IMR-90 (cell line): ENCODE data around the gene C10orf71. TPM values are rescaled to one million over a fixed set of nuclear protein-coding genes. Genes with fewer than 3 reads are reported as not detected.

Experiments
- ATAC-seq: fragments of 200-7000 bp; cut with Tn5 transposase; 2 replicates; pipeline ENCODE4 v1.9.1; 2020; ENCODE audit warnings: low read depth, mild to moderate bottlenecking, moderate library complexity
- BruUV-seq: library from RNA; stranded (reverse); fragments of 400-500 nt; replicated peaks from 2 replicates; lab custom pipeline; 2021; lab: Mats Ljungman, UMichigan
- CTCF ChIA-PET: fragments of 300-600 bp; formaldehyde crosslinking; extraction: SDS; loops from one replicate; lab custom pipeline; 2021; ENCODE audit warnings: antibody characterized with exemption; lab: Yijun Ruan, JAX
- POLR2A ChIA-PET: fragments of 300-600 bp; sonication (Branson Sonifier 250); formaldehyde crosslinking; loops from one replicate; lab custom pipeline; 2022; ENCODE audit warnings: antibody characterized with exemption; ENCODE audit not compliant: unreplicated experiment; lab: Charles Lee
- DNase-seq: peaks from one replicate; pipeline ENCODE4 v3.0.0; 2013
- H2AFZ ChIP-seq: replicated peaks from 2 replicates; pipeline ENCODE3; 2013; ENCODE audit warnings: low read length, mild to moderate bottlenecking; ENCODE audit not compliant: poor library complexity
- H2AK5ac ChIP-seq: 2 replicates; pipeline ENCODE4 v1.6.1; 2013; ENCODE audit warnings: low read depth, low read length, inconsistent platforms
- H2AK9ac ChIP-seq: replicated peaks from 2 replicates; pipeline ENCODE3; 2013; ENCODE audit warnings: mild to moderate bottlenecking, low read depth, low read length, moderate library complexity; ENCODE audit not compliant: poor library complexity
- H2BK120ac ChIP-seq: 2 replicates; pipeline ENCODE4 v1.6.1; 2013; ENCODE audit warnings: low read depth, low read length, inconsistent platforms
- H2BK15ac ChIP-seq: 3 replicates; pipeline ENCODE4 v1.6.1; 2013; ENCODE audit warnings: low read depth, low read length, inconsistent platforms
- H2BK20ac ChIP-seq: 2 replicates; pipeline ENCODE4 v1.6.1; 2013; ENCODE audit warnings: low read depth, mild to moderate bottlenecking, inconsistent platforms, low read length, moderate library complexity
- H2BK5ac ChIP-seq: 2 replicates; pipeline ENCODE4 v1.6.1; 2013; ENCODE audit warnings: mild to moderate bottlenecking, low read depth, low read length, inconsistent platforms; ENCODE audit not compliant: poor library complexity, severe bottlenecking
- H3K14ac ChIP-seq: replicated peaks from 2 replicates; pipeline ENCODE4 v1.6.1; 2013; ENCODE audit warnings: low read depth, low read length, inconsistent platforms
- H3K18ac ChIP-seq: 2 replicates; pipeline ENCODE4 v1.6.1; 2013; ENCODE audit warnings: low read depth, low read length, control low read depth
- H3K23ac ChIP-seq: 2 replicates; pipeline ENCODE4 v1.6.1; 2013; ENCODE audit warnings: low read depth, low read length, inconsistent platforms
- H3K27ac ChIP-seq: 2 replicates; pipeline ENCODE4 v1.5.1; 2013; ENCODE audit warnings: mild to moderate bottlenecking, control low read depth, low read length; ENCODE audit not compliant: insufficient read depth
- H3K27me3 ChIP-seq: 2 replicates; pipeline ENCODE4 v1.6.1; 2013; ENCODE audit warnings: low read length; ENCODE audit not compliant: control insufficient read depth, insufficient read depth
- H3K36me3 ChIP-seq: 2 replicates; pipeline ENCODE4 v1.6.1; 2013; ENCODE audit warnings: low read length, mixed read lengths; ENCODE audit not compliant: control insufficient read depth, insufficient read depth
- H3K4ac ChIP-seq: 2 replicates; pipeline ENCODE4 v1.6.1; 2013; ENCODE audit warnings: low read depth, low read length, inconsistent platforms
- H3K4me1 ChIP-seq: 2 replicates; pipeline ENCODE4 v1.6.1; 2013; ENCODE audit warnings: low read length, mixed read lengths; ENCODE audit not compliant: control insufficient read depth, insufficient read depth
- H3K4me2 ChIP-seq: 2 replicates; pipeline ENCODE4 v1.6.1; 2013; ENCODE audit warnings: low read depth, mild to moderate bottlenecking, control low read depth, low read length, moderate library complexity
- H3K4me3 ChIP-seq: 2 replicates; pipeline ENCODE4 v1.5.1; 2013; ENCODE audit warnings: low read depth, mild to moderate bottlenecking, control low read depth, low read length, moderate library complexity; ENCODE audit not compliant: insufficient read depth
- H3K56ac ChIP-seq: 2 replicates; pipeline ENCODE4 v1.6.1; 2013; ENCODE audit warnings: low read length, inconsistent platforms; ENCODE audit not compliant: insufficient read depth; ENCODE audit errors: extremely low read depth
- H3K79me1 ChIP-seq, 2 experiments: 2 replicates each; pipeline ENCODE4 v1.6.1; 2013; ENCODE audit warnings: low read length in 2 of 2, inconsistent platforms in 1 of 2, low read depth in 1 of 2
- H3K9ac ChIP-seq: 2 replicates; pipeline ENCODE4 v1.6.1; 2013; ENCODE audit warnings: low read depth, low read length, control low read depth
- H3K9me1 ChIP-seq: 2 replicates; pipeline ENCODE4 v1.6.1; 2013; ENCODE audit warnings: low read length, inconsistent platforms; ENCODE audit not compliant: insufficient read depth
- H3K9me3 ChIP-seq: 2 replicates; pipeline ENCODE4 v1.6.1; 2013; ENCODE audit warnings: low read length; ENCODE audit not compliant: control insufficient read depth, insufficient read depth
- H4K20me1 ChIP-seq: 2 replicates; pipeline ENCODE4 v1.6.1; 2013; ENCODE audit warnings: low read length, inconsistent platforms; ENCODE audit not compliant: insufficient read depth
- H4K5ac ChIP-seq: 2 replicates; pipeline ENCODE4 v1.6.1; 2013; ENCODE audit warnings: mild to moderate bottlenecking, low read depth, low read length, control low read depth
- H4K8ac ChIP-seq, 2 experiments: 2 replicates each; pipeline ENCODE4 v1.6.1; 2013; ENCODE audit warnings: low read depth in 2 of 2, low read length in 2 of 2, control low read depth in 1 of 2, inconsistent platforms in 1 of 2
- H4K91ac ChIP-seq: 2 replicates; pipeline ENCODE4 v1.6.1; 2013; ENCODE audit warnings: low read depth, low read length, inconsistent platforms; ENCODE audit not compliant: insufficient read depth
- BHLHE40 ChIP-seq: fragments of 150-350 bp; IDR thresholded peaks from 2 replicates; pipeline ENCODE4 v1.6.1; 2016; ENCODE audit warnings: mild to moderate bottlenecking, low read depth, low read length
- CEBPB ChIP-seq: IDR thresholded peaks from 2 replicates; pipeline ENCODE4 v1.6.1; 2012; ENCODE audit warnings: low read depth, low read length, improper control_type of control experiment
- CHD1 ChIP-seq: IDR thresholded peaks from 2 replicates; pipeline ENCODE4 v1.6.1; 2012; ENCODE audit warnings: low read depth, low read length, improper control_type of control experiment
- CTCF ChIP-seq: conservative IDR thresholded peaks from 2 replicates; pipeline ENCODE4 v1.5.1; 2012; ENCODE audit warnings: mild to moderate bottlenecking, low read depth, low read length, improper control_type of control experiment
- FOS ChIP-seq: fragments of 150-350 bp; IDR thresholded peaks from 2 replicates; pipeline ENCODE4 v1.6.1; 2016; ENCODE audit warnings: low read depth, low read length
- MAFK ChIP-seq: IDR thresholded peaks from 2 replicates; pipeline ENCODE4 v1.6.1; 2012; ENCODE audit warnings: low read depth, low read length, improper control_type of control experiment
- MAZ ChIP-seq: IDR thresholded peaks from 2 replicates; pipeline ENCODE4 v1.6.1; 2012; ENCODE audit warnings: low read depth, mild to moderate bottlenecking, low read length, improper control_type of control experiment, moderate library complexity, borderline replicate concordance
- MXI1 ChIP-seq: IDR thresholded peaks from 2 replicates; pipeline ENCODE4 v1.6.1; 2012; ENCODE audit warnings: low read depth, mild to moderate bottlenecking, low read length, moderate library complexity, borderline replicate concordance
- NFE2L2 ChIP-seq: fragments of 150-350 bp; IDR thresholded peaks from 2 replicates; pipeline ENCODE4 v1.6.1; 2016; ENCODE audit warnings: low read depth, mild to moderate bottlenecking, low read length
- POLR2A ChIP-seq: IDR thresholded peaks from 2 replicates; pipeline ENCODE4 v1.6.1; 2012; ENCODE audit warnings: mild to moderate bottlenecking, low read depth, low read length
- RAD21 ChIP-seq: IDR thresholded peaks from 2 replicates; pipeline ENCODE4 v1.6.1; 2012; ENCODE audit warnings: low read length, improper control_type of control experiment
- RCOR1 ChIP-seq: IDR thresholded peaks from 2 replicates; pipeline ENCODE4 v1.6.1; 2012; ENCODE audit warnings: mild to moderate bottlenecking, low read length, improper control_type of control experiment; ENCODE audit not compliant: insufficient replicate concordance
- RFX5 ChIP-seq: IDR thresholded peaks from 2 replicates; pipeline ENCODE4 v1.8.0; 2012; ENCODE audit warnings: low read depth, mild to moderate bottlenecking, low read length, moderate library complexity
- SMC3 ChIP-seq: fragments of 150-350 bp; IDR thresholded peaks from 2 replicates; pipeline ENCODE4 v1.6.1; 2016; ENCODE audit warnings: low read depth, mild to moderate bottlenecking, antibody characterized with exemption, low read length, moderate library complexity
- USF2 ChIP-seq: fragments of 150-350 bp; IDR thresholded peaks from 2 replicates; pipeline ENCODE4 v1.6.1; 2017; ENCODE audit warnings: mild to moderate bottlenecking, antibody characterized with exemption, low read length, low read depth
- dilution Hi-C: fragments of 300-500 bp; cut with HindIII; formaldehyde crosslinking; loops from one replicate; pipeline ENCODE4 v1.14.3; 2018; ENCODE audit warnings: low sequenced_read_pairs; ENCODE audit not compliant: unreplicated experiment
- in situ Hi-C: fragments of 300-500 bp; cut with MboI; formaldehyde crosslinking; loops from 3 replicates; pipeline ENCODE4 v1.14.3; 2019; ENCODE audit warnings: low sequenced_read_pairs, inconsistent platforms, mixed read lengths
- intact Hi-C: fragments of 100-400 bp; cut with micrococcal nuclease; formaldehyde crosslinking; loops from 2 replicates; pipeline ENCODE4 v1.10.0; 2022
- polyA plus RNA-seq, 3 experiments: library from polyadenylated mRNA; depleted of rRNA; stranded (reverse); fragments of >200 nt; gene quantifications; 2 replicates each; pipeline ENCODE4 v1.2.3, GENCODE V29; 2012; ENCODE audit warnings: low replicate concordance in 1 of 3
- total RNA-seq: library from RNA; depleted of rRNA; stranded (reverse); fragments of >200 nt; gene quantifications from 2 replicates; pipeline ENCODE4 v1.2.3, GENCODE V29; 2012
- TF ChIP-seq, protein P1 (sequence below): fragments of 150-350 bp; IDR thresholded peaks from 2 replicates; pipeline ENCODE4 v1.6.1; 2016; ENCODE audit warnings: low read depth, mild to moderate bottlenecking, low read length, moderate library complexity, borderline replicate concordance

C10orf71 gene
- total and polyA plus RNA-seq, 2 of the 4 experiments (the other 2 are of a cell fraction) = not detected

DNA sequence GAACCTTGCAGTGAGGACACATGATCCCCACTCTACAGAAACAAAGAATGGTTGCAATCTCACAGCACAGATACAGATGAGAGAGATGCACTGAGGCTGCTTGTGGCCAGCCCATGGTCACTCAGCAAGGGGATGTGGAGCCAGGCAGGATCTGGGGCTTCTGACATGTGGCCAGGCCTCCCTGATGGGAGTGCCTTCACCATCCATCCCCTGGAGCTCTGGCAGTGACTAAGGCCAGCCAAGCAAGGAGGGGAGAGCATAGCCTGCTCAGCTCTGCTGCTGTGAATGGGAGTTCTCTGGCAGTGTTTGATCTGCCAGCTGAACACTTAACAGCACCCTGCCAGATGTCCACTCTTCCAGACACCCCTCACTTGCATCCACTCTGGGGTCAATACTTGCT is 19.8 kb downstream of the C10orf71 start:
- dilution Hi-C loops = no loop called here
- DNase-seq (no peak), ATAC-seq (no peak)
- ChIA-PET POLR2A (no interaction called here), CTCF (no interaction called here)
- H4K20me1 ChIP-seq = no peaks in the 10 kb centered on the region
- no peak overlapping the region for H3K23ac ChIP-seq
- H3K79me1 ChIP-seq = no peaks in the 10 kb centered on the region
- H2BK20ac ChIP-seq = no peak overlapping the region
- H2AK5ac ChIP-seq = no peak overlapping the region
- BruUV-seq = no TSS peak
- H4K5ac ChIP-seq = no peak overlapping the region
- H3K4me2 ChIP-seq = no peak overlapping the region
- peaks cover 4% of the 10 kb centered on the region; the same call in 1 of the 2 replicates for H3K27me3 ChIP-seq
- H2AFZ ChIP-seq = no peak overlapping the region
- no peak overlapping the region for H3K9ac ChIP-seq
- no peak overlapping the region for H4K91ac ChIP-seq
- H3K36me3 ChIP-seq = no peaks in the 10 kb centered on the region
- H3K4ac ChIP-seq = no peak overlapping the region
- intact Hi-C loops = no loop called here
- H3K56ac ChIP-seq = no peak overlapping the region
- H2AK9ac ChIP-seq = no peak overlapping the region
- no peak overlapping the region for H3K18ac ChIP-seq
- no peak overlapping the region for H2BK15ac ChIP-seq
- H2BK120ac ChIP-seq = no peak overlapping the region
- H3K9me3 ChIP-seq = no peaks in the 10 kb centered on the region
- H3K14ac ChIP-seq = no peak overlapping the region
- in situ Hi-C loops = no loop called here
- H3K9me1 ChIP-seq = no peaks in the 10 kb centered on the region
- TF ChIP-seq CHD1 (no peak), MXI1 (no peak), MAZ (no peak), FOS (no peak), MAFK (no peak), CTCF (no peak), POLR2A (no peak), RAD21 (no peak), SMC3 (no peak), CEBPB (no peak), BHLHE40 (no peak), RCOR1 (no peak), USF2 (no peak), RFX5 (no peak), NFE2L2 (no peak)
- TF ChIP-seq, protein P1, sequence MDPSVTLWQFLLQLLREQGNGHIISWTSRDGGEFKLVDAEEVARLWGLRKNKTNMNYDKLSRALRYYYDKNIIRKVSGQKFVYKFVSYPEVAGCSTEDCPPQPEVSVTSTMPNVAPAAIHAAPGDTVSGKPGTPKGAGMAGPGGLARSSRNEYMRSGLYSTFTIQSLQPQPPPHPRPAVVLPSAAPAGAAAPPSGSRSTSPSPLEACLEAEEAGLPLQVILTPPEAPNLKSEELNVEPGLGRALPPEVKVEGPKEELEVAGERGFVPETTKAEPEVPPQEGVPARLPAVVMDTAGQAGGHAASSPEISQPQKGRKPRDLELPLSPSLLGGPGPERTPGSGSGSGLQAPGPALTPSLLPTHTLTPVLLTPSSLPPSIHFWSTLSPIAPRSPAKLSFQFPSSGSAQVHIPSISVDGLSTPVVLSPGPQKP = no peak
- no peaks in the 10 kb centered on the region for H3K4me1 ChIP-seq
- H3K27ac ChIP-seq = no peak overlapping the region
- H4K8ac ChIP-seq = no peak overlapping the region
- H2BK5ac ChIP-seq = no peak overlapping the region
- H3K4me3 ChIP-seq = no peak overlapping the region
